Endothelial cell of umbilical vein (primary cell): ENCODE results near the gene HMG20A.

Experiments used
- EZH2 ChIP-seq: IDR thresholded peaks from 2 replicates; pipeline ENCODE4 v1.6.1; 2012; ENCODE audit warnings: borderline replicate concordance, low read depth, mild to moderate bottlenecking, moderate library complexity, low read length, inconsistent platforms; ENCODE audit not compliant: severe bottlenecking
- JUN ChIP-seq: IDR thresholded peaks from 2 replicates; pipeline ENCODE4 v1.6.1; 2011; ENCODE audit warnings: borderline replicate concordance, low read depth; ENCODE audit not compliant: insufficient read length, insufficient read depth
- POLR2A ChIP-seq: IDR thresholded peaks from 2 replicates; pipeline ENCODE4 v1.6.1; 2012; ENCODE audit warnings: low read depth, mild to moderate bottlenecking, control low read depth, low read length
- POLR2AphosphoS5 ChIP-seq: IDR thresholded peaks from 2 replicates; pipeline ENCODE4 v1.6.1; 2012; ENCODE audit warnings: low read depth, mild to moderate bottlenecking, control low read depth, low read length, moderate library complexity; ENCODE audit not compliant: insufficient read depth
- TF ChIP-seq, protein P1 (sequence below), 2 donors: IDR thresholded peaks; 1 replicate in 1 of 2; 2 replicates in 1 of 2; pipeline ENCODE4 v1.5.1; 2011; ENCODE audit warnings: low read length in 2 of 2, mild to moderate bottlenecking in 2 of 2, moderate library complexity in 2 of 2, control low read depth in 1 of 2, inconsistent platforms in 1 of 2, low read depth in 1 of 2; ENCODE audit not compliant: insufficient read depth in 1 of 2; ENCODE audit errors: extremely low read depth in 1 of 2
- TF ChIP-seq, protein P2 (sequence below): IDR thresholded peaks from 2 replicates; pipeline ENCODE4 v1.6.1; 2011; ENCODE audit not compliant: insufficient read depth, insufficient read length

DNA sequence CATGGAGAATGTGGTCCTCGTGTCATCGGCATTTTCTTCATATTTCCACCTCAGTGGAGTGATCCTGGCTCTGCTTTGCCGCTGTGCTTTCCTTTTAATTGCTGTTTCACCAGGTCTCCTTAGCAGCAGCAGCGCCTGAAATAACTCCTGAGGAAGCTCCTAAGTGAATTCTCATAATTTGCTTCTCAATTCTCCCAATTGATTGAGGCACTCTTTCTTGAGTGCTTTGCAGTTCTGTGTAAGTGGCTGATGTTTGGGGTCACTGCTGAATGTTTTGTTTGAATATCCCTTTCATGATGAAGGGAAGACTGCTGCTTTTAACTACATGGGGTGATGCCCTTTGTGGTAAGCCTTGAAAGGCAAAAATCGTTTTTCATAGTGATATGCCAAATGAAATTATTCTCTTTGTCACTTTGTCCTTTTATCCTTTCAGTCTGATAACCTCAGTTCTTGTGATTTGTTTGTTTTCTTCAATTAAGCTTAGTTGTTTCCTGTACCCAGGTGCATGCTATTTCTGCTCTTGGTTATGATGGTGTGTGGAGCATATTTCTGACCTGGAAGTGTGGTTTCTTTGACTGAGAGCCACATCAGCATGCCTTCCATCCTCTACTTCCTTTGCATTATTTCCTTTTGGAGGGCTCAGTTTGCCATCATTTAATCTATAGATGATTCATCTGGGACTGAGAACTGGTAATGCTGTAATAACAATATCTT is 36.7 kb downstream of the HMG20A start:
- TF ChIP-seq POLR2AphosphoS5, result peak; percentile 88
- peak; percentile 64 for TF ChIP-seq POLR2A
- TF ChIP-seq, protein P1, sequence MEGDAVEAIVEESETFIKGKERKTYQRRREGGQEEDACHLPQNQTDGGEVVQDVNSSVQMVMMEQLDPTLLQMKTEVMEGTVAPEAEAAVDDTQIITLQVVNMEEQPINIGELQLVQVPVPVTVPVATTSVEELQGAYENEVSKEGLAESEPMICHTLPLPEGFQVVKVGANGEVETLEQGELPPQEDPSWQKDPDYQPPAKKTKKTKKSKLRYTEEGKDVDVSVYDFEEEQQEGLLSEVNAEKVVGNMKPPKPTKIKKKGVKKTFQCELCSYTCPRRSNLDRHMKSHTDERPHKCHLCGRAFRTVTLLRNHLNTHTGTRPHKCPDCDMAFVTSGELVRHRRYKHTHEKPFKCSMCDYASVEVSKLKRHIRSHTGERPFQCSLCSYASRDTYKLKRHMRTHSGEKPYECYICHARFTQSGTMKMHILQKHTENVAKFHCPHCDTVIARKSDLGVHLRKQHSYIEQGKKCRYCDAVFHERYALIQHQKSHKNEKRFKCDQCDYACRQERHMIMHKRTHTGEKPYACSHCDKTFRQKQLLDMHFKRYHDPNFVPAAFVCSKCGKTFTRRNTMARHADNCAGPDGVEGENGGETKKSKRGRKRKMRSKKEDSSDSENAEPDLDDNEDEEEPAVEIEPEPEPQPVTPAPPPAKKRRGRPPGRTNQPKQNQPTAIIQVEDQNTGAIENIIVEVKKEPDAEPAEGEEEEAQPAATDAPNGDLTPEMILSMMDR (IDR thresholded peaks at IDR 0.05; ENCODE audit: extremely low read depth in 1 of 2, insufficient read depth in 1 of 2, low read depth in 1 of 2, low read length in 2 of 2), result no peak
- TF ChIP-seq, protein P2, sequence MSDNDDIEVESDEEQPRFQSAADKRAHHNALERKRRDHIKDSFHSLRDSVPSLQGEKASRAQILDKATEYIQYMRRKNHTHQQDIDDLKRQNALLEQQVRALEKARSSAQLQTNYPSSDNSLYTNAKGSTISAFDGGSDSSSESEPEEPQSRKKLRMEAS, result no peak
- TF ChIP-seq EZH2, result no peak
- peak; percentile 80 for TF ChIP-seq JUN
